KMS-11 (cell line): ENCODE data around the gene GHDC.
"Not testable (repeated sequence)": the region's sequence is repeated elsewhere in the genome, so short reads cannot be mapped to it uniquely, and the experiment has no call there.

Source experiments
- H2AFZ ChIP-seq: fragments of 200-600 bp; sonication (generic); 2 replicates; pipeline ENCODE4 v1.6.1; 2016; ENCODE audit warnings: antibody characterized with exemption, mixed run types, low read depth
- H3K27ac ChIP-seq: fragments of 200-600 bp; sonication (generic); 2 replicates; pipeline ENCODE4 v1.6.1; 2016; ENCODE audit warnings: mild to moderate bottlenecking, mixed run types
- H3K27me3 ChIP-seq: fragments of 200-600 bp; sonication (generic); 2 replicates; pipeline ENCODE4 v1.6.1; 2017; ENCODE audit warnings: mild to moderate bottlenecking, low read depth, mixed run types, moderate library complexity; ENCODE audit not compliant: insufficient read depth
- H3K36me3 ChIP-seq: fragments of 200-600 bp; sonication (generic); 2 replicates; pipeline ENCODE4 v1.6.1; 2017; ENCODE audit warnings: mild to moderate bottlenecking, mixed run types; ENCODE audit not compliant: insufficient read depth
- H3K4me1 ChIP-seq: fragments of 200-600 bp; sonication (generic); 2 replicates; pipeline ENCODE4 v1.6.1; 2016; ENCODE audit warnings: mild to moderate bottlenecking, low read depth, mixed run types; ENCODE audit not compliant: poor library complexity, severe bottlenecking
- H3K4me2 ChIP-seq: fragments of 200-600 bp; sonication (generic); 2 replicates; pipeline ENCODE4 v1.7.0; 2016; ENCODE audit warnings: mild to moderate bottlenecking, mixed run types
- H3K4me3 ChIP-seq: fragments of 200-600 bp; sonication (generic); IDR thresholded peaks from 2 replicates; pipeline ENCODE4 v1.6.1; 2017; ENCODE audit warnings: low read depth, low read length, mixed read lengths; ENCODE audit not compliant: insufficient read depth
- H3K79me2 ChIP-seq: fragments of 200-600 bp; sonication (generic); 2 replicates; pipeline ENCODE4 v1.6.1; 2016; ENCODE audit warnings: low read depth, mixed run types; ENCODE audit not compliant: insufficient read depth
- H3K9ac ChIP-seq: fragments of 200-600 bp; sonication (generic); 2 replicates; pipeline ENCODE4 v1.6.1; 2016; ENCODE audit warnings: mild to moderate bottlenecking, mixed run types
- H4K20me1 ChIP-seq: fragments of 200-600 bp; sonication (generic); 2 replicates; pipeline ENCODE4 v1.6.1; 2016; ENCODE audit warnings: mild to moderate bottlenecking, mixed run types; ENCODE audit not compliant: insufficient read depth
- CTCF ChIP-seq: fragments of 200-600 bp; sonication (generic); conservative IDR thresholded peaks from 2 replicates; pipeline ENCODE4 v1.6.1; 2017; ENCODE audit warnings: low read depth, mild to moderate bottlenecking, antibody characterized with exemption, low read length, moderate library complexity, mixed read lengths

The GHDC gene

GRCh38 chr17:42221886-42222745 lies 27.8 kb upstream of the GHDC start:
- Histone ChIP-seq H3K79me2 (no peaks in the 10 kb centered on the region), H3K27ac (no peak overlapping the region), H3K4me2 (no peak overlapping the region), H4K20me1 (no peaks in the 10 kb centered on the region), H3K4me3 (no peak overlapping the region), H3K27me3 (no peaks in the 10 kb centered on the region), H2AFZ (no peak overlapping the region), H3K36me3 (no peaks in the 10 kb centered on the region), H3K9ac (no peak overlapping the region), H3K4me1 (no peaks in the 10 kb centered on the region)
- TF ChIP-seq CTCF, result peak; percentile 84

- H3K79me2 ChIP-seq, H3K27me3 ChIP-seq, H3K9ac ChIP-seq, H2AFZ ChIP-seq, H3K36me3 ChIP-seq, H4K20me1 ChIP-seq, H3K27ac ChIP-seq, H3K4me1 ChIP-seq, H3K4me2 ChIP-seq, H3K4me3 ChIP-seq: not testable (repeated sequence)
Measured at GRCh38 chr17:42219280-42219679, 25.0 kb upstream of the GHDC start.

- no peak overlapping the region for H2AFZ ChIP-seq
- no peak for TF ChIP-seq CTCF
- H3K4me1 ChIP-seq, result no peaks in the 10 kb centered on the region
- H3K27ac ChIP-seq, result no peak overlapping the region
- H3K36me3 ChIP-seq, result no peaks in the 10 kb centered on the region
- H3K79me2 ChIP-seq, result no peaks in the 10 kb centered on the region
- no peak overlapping the region for H3K4me2 ChIP-seq
- H3K9ac ChIP-seq, result no peak overlapping the region
- H3K4me3 ChIP-seq, result no peak overlapping the region
- no peaks in the 10 kb centered on the region for H3K27me3 ChIP-seq
- H4K20me1 ChIP-seq, result no peaks in the 10 kb centered on the region
Measured at GRCh38 chr17:42214156-42214555, 19.9 kb upstream of the GHDC start.

- Histone ChIP-seq H3K27ac (no peak overlapping the region), H3K4me2 (no peak overlapping the region), H3K4me1 (no peaks in the 10 kb centered on the region), H3K4me3 (no peak overlapping the region), H4K20me1 (no peaks in the 10 kb centered on the region), H2AFZ (no peak overlapping the region), H3K79me2 (no peaks in the 10 kb centered on the region), H3K36me3 (no peaks in the 10 kb centered on the region), H3K9ac (no peak overlapping the region), H3K27me3 (no peaks in the 10 kb centered on the region)
- TF ChIP-seq CTCF, result no peak
Measured at GRCh38 chr17:42212382-42212781, 18.1 kb upstream of the GHDC start.

GRCh38 chr17:42211921-42212341 lies 17.6 kb upstream of the GHDC start:
- not testable (repeated sequence) for H3K9ac ChIP-seq, H3K4me1 ChIP-seq, H3K27me3 ChIP-seq, H3K4me3 ChIP-seq, H3K36me3 ChIP-seq, H3K27ac ChIP-seq, H4K20me1 ChIP-seq, H3K79me2 ChIP-seq, H3K4me2 ChIP-seq, H2AFZ ChIP-seq
